HepG2 (cell line): ENCODE results near the gene ROBO3. TPM values are rescaled to one million over a fixed set of nuclear protein-coding genes. Genes with fewer than 3 reads are reported as not detected.

Experiments
- DNMT3B ChIP-seq: conservative IDR thresholded peaks from 2 replicates; pipeline ENCODE4 v1.6.1; 2016; ENCODE audit warnings: missing biosample characterization, control low read depth
- ETV6 ChIP-seq: sonication (generic); formaldehyde crosslinking; conservative IDR thresholded peaks from 2 replicates; pipeline ENCODE4 v1.4.0; 2020; ENCODE audit warnings: missing genetic modification reagents
- GLI4 ChIP-seq: sonication (generic); formaldehyde crosslinking; IDR thresholded peaks from 2 replicates; pipeline ENCODE4 v1.5.1; 2020; ENCODE audit warnings: missing genetic modification reagents, mild to moderate bottlenecking, moderate library complexity, borderline replicate concordance
- HNRNPL ChIP-seq: fragments of 200-400 bp; formaldehyde crosslinking; IDR thresholded peaks from 2 replicates; pipeline ENCODE4 v1.6.1; 2017; ENCODE audit warnings: mild to moderate bottlenecking, low read depth, low read length
- HOXD1 ChIP-seq: sonication (generic); formaldehyde crosslinking; IDR thresholded peaks from 2 replicates; pipeline ENCODE4 v1.5.0; 2020; ENCODE audit warnings: missing genetic modification reagents
- KLF6 ChIP-seq: IDR thresholded peaks from 2 replicates; pipeline ENCODE4 v1.8.0; 2016; ENCODE audit warnings: missing biosample characterization, missing genetic modification reagents
- LBX2 ChIP-seq: sonication (generic); formaldehyde crosslinking; IDR thresholded peaks from 2 replicates; pipeline ENCODE4 v1.5.0; 2020; ENCODE audit warnings: missing genetic modification reagents, mild to moderate bottlenecking, borderline replicate concordance
- NR2F6 ChIP-seq, 2 experiments: IDR thresholded peaks; 2 replicates each; pipeline ENCODE4 v1.6.1; 2016; ENCODE audit warnings: antibody characterized with exemption in 1 of 2, mild to moderate bottlenecking in 1 of 2
- POGK ChIP-seq: sonication (generic); formaldehyde crosslinking; conservative IDR thresholded peaks from 2 replicates; pipeline ENCODE4 v1.8.0; 2022; ENCODE audit warnings: mild to moderate bottlenecking, moderate library complexity, missing genetic modification reagents
- REPIN1 ChIP-seq: sonication (generic); formaldehyde crosslinking; IDR thresholded peaks from 2 replicates; pipeline ENCODE4 v1.8.0; 2022; ENCODE audit warnings: missing genetic modification reagents, low read depth, mild to moderate bottlenecking, borderline replicate concordance
- RXRA ChIP-seq: sonication (generic); formaldehyde crosslinking; IDR thresholded peaks from 2 replicates; pipeline ENCODE4 v1.5.1; 2020; ENCODE audit warnings: missing genetic modification reagents
- SALL2 ChIP-seq: sonication (generic); formaldehyde crosslinking; IDR thresholded peaks from 2 replicates; pipeline ENCODE4 v1.8.1; 2023; ENCODE audit warnings: mild to moderate bottlenecking, missing genetic modification reagents, inconsistent platforms
- SNRNP70 ChIP-seq: fragments of 200-400 bp; formaldehyde crosslinking; IDR thresholded peaks from 2 replicates; pipeline ENCODE4 v1.6.1; 2017; ENCODE audit warnings: mild to moderate bottlenecking, low read depth, low read length, moderate library complexity
- SRSF9 ChIP-seq: fragments of 200-400 bp; formaldehyde crosslinking; IDR thresholded peaks from 2 replicates; pipeline ENCODE4 v1.6.1; 2018; ENCODE audit warnings: borderline replicate concordance, mild to moderate bottlenecking, low read depth, low read length; ENCODE audit not compliant: insufficient read depth, poor library complexity, severe bottlenecking
- ZBTB2 ChIP-seq: sonication (generic); formaldehyde crosslinking; IDR thresholded peaks from 2 replicates; pipeline ENCODE4 v1.8.0; 2022; ENCODE audit warnings: low read depth, missing genetic modification reagents
- ZMYM3 ChIP-seq: sonication (generic); formaldehyde crosslinking; IDR thresholded peaks from 2 replicates; pipeline ENCODE4 v1.5.1; 2020; ENCODE audit warnings: mild to moderate bottlenecking, missing genetic modification reagents
- ZNF280D ChIP-seq: sonication (generic); formaldehyde crosslinking; IDR thresholded peaks from 2 replicates; pipeline ENCODE4 v1.5.1; 2020; ENCODE audit warnings: mild to moderate bottlenecking, missing genetic modification reagents
- ZNF503 ChIP-seq: sonication (generic); formaldehyde crosslinking; IDR thresholded peaks from 2 replicates; pipeline ENCODE4 v1.4.0; 2020; ENCODE audit warnings: missing genetic modification reagents
- ZNF629 ChIP-seq: sonication (generic); formaldehyde crosslinking; conservative IDR thresholded peaks from 2 replicates; pipeline ENCODE4 v1.5.0; 2020; ENCODE audit warnings: missing genetic modification reagents
- ZZZ3 ChIP-seq: sonication (generic); formaldehyde crosslinking; IDR thresholded peaks from 2 replicates; pipeline ENCODE4 v1.4.0; 2020; ENCODE audit warnings: missing genetic modification reagents, mild to moderate bottlenecking, borderline replicate concordance
- polyA plus RNA-seq, 8 experiments: library from polyadenylated mRNA; depleted of rRNA in 3 of 8; stranded (reverse) in 7 of 8; unstranded in 1 of 8; fragments of >200 nt; fragmentation: Illumina TruSeq in 4 of 8; extraction: Trizol in 4 of 8; gene quantifications; 2 replicates each; pipeline versions ENCODE4 v1.2.1 to v1.2.3, GENCODE V29; 2011 to 2016; ENCODE audit warnings: low read depth in 4 of 8, missing spikeins in 1 of 8, mixed read lengths in 1 of 8; ENCODE audit not compliant: insufficient read depth in 1 of 8
- total RNA-seq, 5 experiments: library from RNA; depleted of rRNA; stranded (reverse); fragments of >200 nt; fragmentation: Illumina TruSeq; extraction: Trizol; gene quantifications; 2 replicates each; pipeline ENCODE4 v1.2.3, GENCODE V29; 2016; ENCODE audit warnings: low read depth in 1 of 5

ROBO3 gene
- total and polyA plus RNA-seq, 2 of the 13 experiments (the other 11 are each of a cell fraction or from before 2014, with no cell fraction given), result 0.07 to 2.4 TPM

- TF ChIP-seq POGK (no peak), DNMT3B (CRISPR knock-in tag) (no peak), GLI4 (no peak), KLF6 (CRISPR knock-in tag) (no peak), ZNF280D (CRISPR knock-in tag) (no peak), HOXD1 (CRISPR knock-in tag) (0 out of 2 replicates have a peak, but pooled peaks have one; percentile 20), SALL2 (CRISPR knock-in tag) (no peak), SNRNP70 (no peak), SRSF9 (no peak), ZNF503 (CRISPR knock-in tag) (peak; percentile 75; the same call in 1 of the 2 replicates), ETV6 (CRISPR knock-in tag) (no peak), LBX2 (CRISPR knock-in tag) (no peak), ZBTB2 (CRISPR knock-in tag) (no peak), ZMYM3 (CRISPR knock-in tag) (no peak), ZNF629 (CRISPR knock-in tag) (0 out of 2 replicates have a peak, but pooled peaks have one; percentile 24), HNRNPL (no peak), REPIN1 (CRISPR knock-in tag) (no peak; the same call in 1 of the 2 replicates), NR2F6 (IDR thresholded peaks at IDR 0.05) (peak; percentile 98), NR2F6 (CRISPR knock-in tag; IDR thresholded peaks at IDR 0.05) (peak; percentile 98), RXRA (CRISPR knock-in tag) (peak; percentile 87), ZZZ3 (CRISPR knock-in tag) (no peak)
These were observed 17.3 kb downstream of the ROBO3 start (continued) for GRCh38 chr11:124882339-124883071.
